Central memory CD4-positive, alpha-beta T cell (primary cell): ENCODE measurements around the gene TOPBP1.
"Not testable (repeated sequence)": the region's sequence is repeated elsewhere in the genome, so short reads cannot be mapped to it uniquely, and the experiment has no call there.

Experiments used
- DNase-seq: peaks from one replicate; pipeline ENCODE4 v3.0.0; 2022

TOPBP1 gene

GRCh38 chr3:133570139-133570936 lies 91.4 kb downstream of the TOPBP1 start:
- DNase-seq, result no peak

DNA sequence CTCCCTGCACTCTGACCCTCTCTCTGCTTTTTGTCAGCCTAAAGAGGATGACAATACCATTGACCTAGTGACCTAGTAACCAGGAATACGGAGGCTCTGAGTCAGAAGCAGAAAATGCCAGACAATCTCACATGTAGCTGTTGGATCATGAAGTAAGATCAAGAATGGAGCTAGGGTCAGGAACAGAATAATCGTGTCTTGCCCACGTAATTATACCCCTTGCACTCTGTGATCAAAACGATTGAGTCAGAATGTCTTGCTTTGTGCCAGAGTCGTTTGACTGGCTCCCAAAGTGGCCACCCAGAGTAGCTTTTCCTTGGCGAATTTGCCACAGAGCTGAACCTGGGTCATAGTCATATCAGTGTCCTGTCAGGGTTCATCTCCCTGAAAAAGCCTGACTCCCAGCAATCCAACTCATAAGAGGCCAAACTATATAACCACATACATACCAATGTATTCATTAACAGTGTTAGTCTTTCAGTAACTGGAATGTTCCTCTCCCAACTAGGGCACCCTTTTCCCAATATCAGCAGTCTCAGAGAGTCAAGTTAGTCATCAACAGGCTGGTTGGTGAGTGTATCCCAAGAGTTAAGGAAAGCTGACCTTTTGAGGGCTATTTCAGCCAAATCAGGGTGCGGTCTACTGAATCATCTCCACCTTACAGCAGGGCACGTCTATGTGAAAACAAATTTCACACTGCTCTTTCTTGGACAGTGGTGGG lies 93.3 kb downstream of the TOPBP1 start:
- DNase-seq, result no peak

DNA sequence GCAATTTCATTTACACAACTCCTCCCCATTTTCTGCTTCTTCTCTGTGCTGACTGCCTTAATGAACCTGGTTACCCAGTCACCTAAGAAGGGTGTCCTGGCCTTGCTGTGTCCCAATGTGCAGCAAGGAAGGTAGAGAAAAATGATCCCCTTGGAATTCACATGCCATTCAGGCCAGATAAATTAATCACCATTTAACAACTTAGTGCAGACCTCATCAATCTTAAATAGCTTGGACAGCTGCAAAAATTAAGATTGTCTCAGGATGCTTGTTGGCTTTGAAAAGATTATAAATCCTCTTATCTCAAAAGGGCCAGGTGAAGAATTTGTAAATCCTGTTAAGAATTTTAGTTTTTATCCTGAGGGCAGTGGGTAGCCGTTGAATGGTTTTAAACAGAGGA lies 97.9 kb downstream of the TOPBP1 start:
- no peak for DNase-seq

- DNase-seq, result no peak
Measured at GRCh38 chr3:133563186-133563591, 98.6 kb downstream of the TOPBP1 start.

DNA sequence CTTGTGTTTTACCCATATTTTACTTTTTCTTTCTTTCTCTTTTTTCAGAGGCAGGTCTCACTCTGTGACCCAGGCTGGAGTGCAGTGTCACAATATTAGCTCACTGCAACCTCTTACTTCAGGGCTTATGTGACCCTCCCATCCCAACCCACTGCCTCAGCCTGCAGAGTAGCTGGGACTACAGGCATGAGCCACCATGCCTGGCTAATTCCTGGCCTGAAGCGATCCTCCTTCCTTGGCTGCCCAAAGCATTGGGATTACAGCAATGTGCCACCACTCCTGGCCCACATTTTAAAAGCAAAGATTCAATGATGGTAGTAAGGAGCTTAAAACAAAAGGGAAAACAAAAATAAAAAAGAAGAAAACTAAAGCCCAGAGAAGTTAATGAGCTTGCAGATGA lies 99.4 kb downstream of the TOPBP1 start:
- no peak for DNase-seq

DNA sequence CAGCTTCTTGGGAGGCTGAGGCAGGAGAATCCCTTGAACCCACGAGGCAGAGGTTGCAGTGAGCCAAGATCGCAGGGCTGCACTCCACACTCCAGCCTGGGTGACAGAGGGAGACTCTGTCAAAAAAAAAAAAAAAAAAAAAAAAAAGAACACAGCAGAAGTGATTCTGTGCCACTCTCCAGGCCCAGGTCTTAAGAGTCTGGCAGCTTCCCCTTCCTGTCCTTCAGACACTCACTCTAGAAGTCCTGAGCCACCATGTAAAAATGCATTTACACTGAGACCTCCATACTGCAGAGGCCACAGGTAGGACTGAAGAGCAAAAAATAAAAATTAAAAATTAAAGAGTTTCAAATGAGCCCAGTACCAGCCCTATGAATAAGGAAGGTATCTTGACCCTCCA lies 100.1 kb downstream of the TOPBP1 start:
- DNase-seq, result no peak

- DNase-seq, result not testable (repeated sequence)
Measured at GRCh38 chr3:133551589-133551988, 110.2 kb downstream of the TOPBP1 start.
